HPDE6-E6E7 (cell line): ENCODE results near the gene IL3RA.
"Not testable (repeated sequence)": the region's sequence is repeated elsewhere in the genome, so short reads cannot be mapped to it uniquely, and the experiment has no call there.

Source experiments
- DNase-seq: peaks from one replicate; pipeline ENCODE4 v3.0.0; 2011; ENCODE audit warnings: missing footprints; ENCODE audit errors: extremely low spot score

IL3RA gene

GRCh38 chrX:1398431-1399340 is 62.1 kb downstream of the IL3RA start:
- DNase-seq: no peak

GRCh38 chrX:1400049-1400448 is 63.5 kb downstream of the IL3RA start:
- no peak for DNase-seq

- no peak for DNase-seq
Observed at GRCh38 chrX:1400742-1401471, 64.3 kb downstream of the IL3RA start.

- DNase-seq: no peak
Observed at GRCh38 chrX:1401611-1402430, 65.2 kb downstream of the IL3RA start.

- no peak for DNase-seq
Observed at GRCh38 chrX:1403228-1403627, 66.6 kb downstream of the IL3RA start.

- not testable (repeated sequence) for DNase-seq
Observed at GRCh38 chrX:1403867-1404266, 67.3 kb downstream of the IL3RA start.

GRCh38 chrX:1405769-1406168 is 69.2 kb downstream of the IL3RA start:
- DNase-seq: not testable (repeated sequence)

- no peak for DNase-seq
Observed at GRCh38 chrX:1407035-1407434, 70.5 kb downstream of the IL3RA start.

- no peak for DNase-seq
Observed at GRCh38 chrX:1411326-1411725, 74.7 kb downstream of the IL3RA start.

GRCh38 chrX:1412551-1413161 is 76.1 kb downstream of the IL3RA start:
- no peak for DNase-seq

- no peak for DNase-seq
Observed at GRCh38 chrX:1416327-1416784, 79.8 kb downstream of the IL3RA start.

GRCh38 chrX:1416965-1417760 is 80.6 kb downstream of the IL3RA start:
- DNase-seq: no peak

- no peak for DNase-seq
Observed at GRCh38 chrX:1417921-1418771, 81.6 kb downstream of the IL3RA start.

GRCh38 chrX:1418901-1419544 is 82.4 kb downstream of the IL3RA start:
- no peak for DNase-seq

- DNase-seq: no peak
Observed at GRCh38 chrX:1419545-1420355, 83.2 kb downstream of the IL3RA start.

GRCh38 chrX:1420371-1420770 is 83.8 kb downstream of the IL3RA start:
- DNase-seq: no peak

- no peak for DNase-seq
Observed at GRCh38 chrX:1421433-1422134, 85.0 kb downstream of the IL3RA start.

GRCh38 chrX:1422135-1422465 is 85.5 kb downstream of the IL3RA start:
- no peak for DNase-seq
